ENCODE measurements around the gene MAPK8. TPM values are rescaled to one million over a fixed set of nuclear protein-coding genes. Genes with fewer than 3 reads are reported as not detected.

The MAPK8 gene
- polyA plus RNA-seq, 1 of the 3 experiments (the other 2 are of a cell fraction) = 26.4 TPM

DNA sequence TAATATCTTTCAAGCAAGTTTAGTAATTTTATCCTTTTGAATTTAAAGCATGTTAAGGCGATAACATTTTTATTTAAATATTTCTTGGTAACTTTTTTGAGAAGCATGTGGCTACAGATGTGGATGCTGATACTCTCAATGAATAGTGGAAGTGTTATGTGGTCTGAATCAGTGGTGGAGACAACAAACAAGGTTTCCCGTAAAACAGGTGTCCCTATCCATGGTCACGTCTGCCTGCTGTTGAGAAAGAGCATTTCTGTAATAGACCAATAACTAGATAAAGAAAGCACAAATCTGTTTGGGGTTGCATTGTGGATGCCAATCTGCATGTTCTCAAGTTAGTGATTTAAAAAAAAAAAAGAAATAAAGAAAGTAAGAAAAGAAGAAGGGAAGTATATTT lies 13.9 kb upstream of the MAPK8 start:
- TF ChIP-seq, protein P1, sequence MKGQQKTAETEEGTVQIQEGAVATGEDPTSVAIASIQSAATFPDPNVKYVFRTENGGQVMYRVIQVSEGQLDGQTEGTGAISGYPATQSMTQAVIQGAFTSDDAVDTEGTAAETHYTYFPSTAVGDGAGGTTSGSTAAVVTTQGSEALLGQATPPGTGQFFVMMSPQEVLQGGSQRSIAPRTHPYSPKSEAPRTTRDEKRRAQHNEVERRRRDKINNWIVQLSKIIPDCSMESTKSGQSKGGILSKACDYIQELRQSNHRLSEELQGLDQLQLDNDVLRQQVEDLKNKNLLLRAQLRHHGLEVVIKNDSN (IDR thresholded peaks at IDR 0.05; ENCODE audit: borderline replicate concordance, low read depth) = no peak
- no peak for TF ChIP-seq SMC3 (IDR thresholded peaks at IDR 0.05; ENCODE audit: low read depth, low read length)
- no peak for TF ChIP-seq TEAD4 (IDR thresholded peaks at IDR 0.05; ENCODE audit: borderline replicate concordance, insufficient read depth)
- no peak for TF ChIP-seq SIN3A (IDR thresholded peaks at IDR 0.05; ENCODE audit: borderline replicate concordance, low read depth, low read length)
- no peak overlapping the region for H2AFZ ChIP-seq (ENCODE audit: low read depth)
- no peak overlapping the region for H3K4me3 ChIP-seq (ENCODE audit: low read depth in 2 of 2, low read length in 1 of 2)
- no peaks in the 10 kb centered on the region for H3K9me2 ChIP-seq
- DNase-seq = no peak
- H3K36me3 ChIP-seq (replicated peaks in 1 of 2; ENCODE audit: control insufficient read depth in 1 of 2, insufficient read depth in 2 of 2, low read length in 1 of 2) = no peaks in the 10 kb centered on the region
- H4K20me1 ChIP-seq (ENCODE audit: insufficient read depth) = no peaks in the 10 kb centered on the region
- no peak overlapping the region for H3K27ac ChIP-seq (ENCODE audit: low read depth in 2 of 2, low read length in 1 of 2)
- WGBS (ENCODE audit: low lambda C conversion rate) = 76% methylated on average over 3 of the region's 3 CpGs
- H3K4me2 ChIP-seq = no peak overlapping the region
- H3K9me3 ChIP-seq = no peaks in the 10 kb centered on the region
- H3K27me3 ChIP-seq (ENCODE audit: insufficient read depth) = no peaks in the 10 kb centered on the region; the same call in 1 of the 2 replicates
- no peaks in the 10 kb centered on the region for H3K79me2 ChIP-seq (ENCODE audit: insufficient read depth)
- H3F3A ChIP-seq (replicated peaks; ENCODE audit: insufficient read depth) = no peaks in the 10 kb centered on the region
- POLR2A ChIA-PET = no interaction called here
- peaks cover 0 to 15% of the 10 kb centered on the region in 2 experiments; a peak in 1 of 4 replicates for H3K4me1 ChIP-seq (ENCODE audit: control insufficient read depth in 1 of 2, insufficient read depth in 2 of 2, low read depth in 1 of 2, low read length in 1 of 2)
- CTCF ChIA-PET = no interaction called here
- no peak overlapping the region for H3K9ac ChIP-seq

DNA sequence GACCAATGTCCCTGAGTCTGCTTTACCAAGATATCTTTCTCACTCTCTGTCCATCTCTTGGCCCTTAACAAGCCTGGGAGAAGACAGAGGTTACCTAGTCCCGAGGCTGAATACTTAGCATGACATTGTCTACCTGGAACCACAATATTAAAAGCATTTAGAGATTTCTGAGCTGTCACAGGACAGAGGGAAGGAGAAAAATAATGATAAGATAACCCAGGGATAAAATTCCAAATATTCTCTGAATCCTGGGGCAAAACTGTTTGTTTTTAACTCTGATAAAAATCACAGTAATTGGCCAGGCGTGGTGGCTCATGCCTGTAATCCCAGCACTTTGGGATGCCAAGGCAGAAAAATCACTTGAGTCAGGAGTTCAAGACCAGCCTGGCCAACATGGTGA lies 12.0 kb upstream of the MAPK8 start:
- H3K79me2 ChIP-seq (ENCODE audit: insufficient read depth) = no peaks in the 10 kb centered on the region
- no peaks in the 10 kb centered on the region; the same call in 1 of the 2 replicates for H3K27me3 ChIP-seq (ENCODE audit: insufficient read depth)
- H3K9ac ChIP-seq = no peak overlapping the region
- no peak overlapping the region for H3K4me2 ChIP-seq
- no peaks in the 10 kb centered on the region for H3K36me3 ChIP-seq (replicated peaks in 1 of 2; ENCODE audit: control insufficient read depth in 1 of 2, insufficient read depth in 2 of 2, low read length in 1 of 2)
- CTCF ChIA-PET = interaction anchor here (1.9 kb wide), 1 partner anchor 9 kb away, joined by 4 read pairs; no protein-coding TSS in a partner anchor
- DNase-seq = no peak
- 30% methylated on average over 2 of the region's 2 CpGs for WGBS (ENCODE audit: low lambda C conversion rate)
- no peaks in the 10 kb centered on the region for H3K9me3 ChIP-seq
- H3K9me2 ChIP-seq = no peaks in the 10 kb centered on the region
- H3K4me1 ChIP-seq (ENCODE audit: control insufficient read depth in 1 of 2, insufficient read depth in 2 of 2, low read depth in 1 of 2, low read length in 1 of 2) = peaks cover 0 to 2% of the 10 kb centered on the region in 2 experiments; a peak in 1 of 4 replicates
- no peak overlapping the region for H2AFZ ChIP-seq (ENCODE audit: low read depth)
- POLR2A ChIA-PET = no interaction called here
- no peak overlapping the region for H3K4me3 ChIP-seq (ENCODE audit: low read depth in 2 of 2, low read length in 1 of 2)
- H3K27ac ChIP-seq (ENCODE audit: low read depth in 2 of 2, low read length in 1 of 2) = no peak overlapping the region
- TF ChIP-seq SIN3A (IDR thresholded peaks at IDR 0.05; ENCODE audit: borderline replicate concordance, low read depth, low read length) = no peak
- no peak for TF ChIP-seq FOXJ3 (CRISPR knock-in tag; IDR thresholded peaks at IDR 0.05)
- TF ChIP-seq EZH2phosphoT487 (IDR thresholded peaks at IDR 0.05; ENCODE audit: borderline replicate concordance, low read depth) = no peak
- TF ChIP-seq CHD2 (IDR thresholded peaks at IDR 0.05; ENCODE audit: low read length, partially characterized antibody) = no peak
- TF ChIP-seq, protein P2, sequence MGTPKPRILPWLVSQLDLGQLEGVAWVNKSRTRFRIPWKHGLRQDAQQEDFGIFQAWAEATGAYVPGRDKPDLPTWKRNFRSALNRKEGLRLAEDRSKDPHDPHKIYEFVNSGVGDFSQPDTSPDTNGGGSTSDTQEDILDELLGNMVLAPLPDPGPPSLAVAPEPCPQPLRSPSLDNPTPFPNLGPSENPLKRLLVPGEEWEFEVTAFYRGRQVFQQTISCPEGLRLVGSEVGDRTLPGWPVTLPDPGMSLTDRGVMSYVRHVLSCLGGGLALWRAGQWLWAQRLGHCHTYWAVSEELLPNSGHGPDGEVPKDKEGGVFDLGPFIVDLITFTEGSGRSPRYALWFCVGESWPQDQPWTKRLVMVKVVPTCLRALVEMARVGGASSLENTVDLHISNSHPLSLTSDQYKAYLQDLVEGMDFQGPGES (IDR thresholded peaks at IDR 0.05; ENCODE audit: low read depth, low read length) = no peak
- TF ChIP-seq RAD21 (IDR thresholded peaks at IDR 0.05; ENCODE audit: low read length) = no peak
- TF ChIP-seq EP300 (IDR thresholded peaks at IDR 0.05; ENCODE audit: borderline replicate concordance in 1 of 2, low read depth in 1 of 2, low read length in 1 of 2) = no peak
- TF ChIP-seq FOXM1 (IDR thresholded peaks at IDR 0.05; ENCODE audit: low read depth) = no peak
- TF ChIP-seq, protein P3, sequence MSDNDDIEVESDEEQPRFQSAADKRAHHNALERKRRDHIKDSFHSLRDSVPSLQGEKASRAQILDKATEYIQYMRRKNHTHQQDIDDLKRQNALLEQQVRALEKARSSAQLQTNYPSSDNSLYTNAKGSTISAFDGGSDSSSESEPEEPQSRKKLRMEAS (IDR thresholded peaks at IDR 0.05; ENCODE audit: low read depth) = no peak
- TF ChIP-seq RXRA (IDR thresholded peaks at IDR 0.05; ENCODE audit: borderline replicate concordance, low read depth) = no peak
- H4K20me1 ChIP-seq (ENCODE audit: insufficient read depth) = no peaks in the 10 kb centered on the region
- no peaks in the 10 kb centered on the region for H3F3A ChIP-seq (replicated peaks; ENCODE audit: insufficient read depth)
